HepG2 (cell line): ENCODE results near the gene ZFP36L2. TPM values are rescaled to one million over a fixed set of nuclear protein-coding genes. Genes with fewer than 3 reads are reported as not detected.
A peak's percentile ranks its signal among the peaks of the same experiment; 100 is the strongest.

Experiments used
- GABPA ChIP-seq, 2 experiments: IDR thresholded peaks; 2 replicates each; pipeline ENCODE4 v1.6.1; 2011 to 2016; ENCODE audit warnings: low read depth in 2 of 2, low read length in 1 of 2, missing biosample characterization in 1 of 2, missing genetic modification characterization in 1 of 2
- SP4 ChIP-seq: sonication (generic); formaldehyde crosslinking; IDR thresholded peaks from 2 replicates; pipeline ENCODE4 v1.8.1; 2023; ENCODE audit warnings: mild to moderate bottlenecking, missing genetic modification reagents
- STAT6 ChIP-seq: sonication (generic); formaldehyde crosslinking; IDR thresholded peaks from 2 replicates; pipeline ENCODE4 v1.4.0; 2020; ENCODE audit warnings: missing genetic modification reagents, mild to moderate bottlenecking, borderline replicate concordance
- THAP11 ChIP-seq: IDR thresholded peaks from 2 replicates; pipeline ENCODE4 v1.6.1; 2016; ENCODE audit warnings: missing biosample characterization, missing genetic modification reagents
- ZFP90 ChIP-seq: sonication (generic); formaldehyde crosslinking; IDR thresholded peaks from 2 replicates; pipeline ENCODE4 v1.8.0; 2022; ENCODE audit warnings: missing genetic modification reagents, mild to moderate bottlenecking, inconsistent platforms, borderline replicate concordance
- ZNF142 ChIP-seq: sonication (generic); formaldehyde crosslinking; IDR thresholded peaks from 2 replicates; pipeline ENCODE4 v1.4.0; 2020; ENCODE audit warnings: missing genetic modification reagents
- ZZZ3 ChIP-seq: sonication (generic); formaldehyde crosslinking; IDR thresholded peaks from 2 replicates; pipeline ENCODE4 v1.4.0; 2020; ENCODE audit warnings: missing genetic modification reagents, mild to moderate bottlenecking, borderline replicate concordance
- polyA plus RNA-seq, 8 experiments: library from polyadenylated mRNA; depleted of rRNA in 3 of 8; stranded (reverse) in 7 of 8; unstranded in 1 of 8; fragments of >200 nt; fragmentation: Illumina TruSeq in 4 of 8; extraction: Trizol in 4 of 8; gene quantifications; 2 replicates each; pipeline versions ENCODE4 v1.2.1 to v1.2.3, GENCODE V29; 2011 to 2016; ENCODE audit warnings: low read depth in 4 of 8, missing spikeins in 1 of 8, mixed read lengths in 1 of 8; ENCODE audit not compliant: insufficient read depth in 1 of 8
- total RNA-seq, 5 experiments: library from RNA; depleted of rRNA; stranded (reverse); fragments of >200 nt; fragmentation: Illumina TruSeq; extraction: Trizol; gene quantifications; 2 replicates each; pipeline ENCODE4 v1.2.3, GENCODE V29; 2016; ENCODE audit warnings: low read depth in 1 of 5
- TF ChIP-seq, protein P1 (sequence below): sonication (generic); formaldehyde crosslinking; conservative IDR thresholded peaks from 2 replicates; pipeline ENCODE4 v1.8.0; 2022; ENCODE audit warnings: low read depth, missing genetic modification reagents
- TF ChIP-seq, protein P2 (sequence below): sonication (generic); formaldehyde crosslinking; IDR thresholded peaks from 2 replicates; pipeline ENCODE4 v1.4.0; 2020; ENCODE audit warnings: mild to moderate bottlenecking, missing genetic modification reagents
- TF ChIP-seq, protein P3 (sequence below): sonication (generic); formaldehyde crosslinking; IDR thresholded peaks from 2 replicates; pipeline ENCODE4 v1.4.0; 2020; ENCODE audit warnings: missing genetic modification reagents

ZFP36L2 gene
- total and polyA plus RNA-seq, 2 of the 13 experiments (the other 11 are each of a cell fraction or from before 2014, with no cell fraction given), result 11.2 to 21.8 TPM

- 0 out of 2 replicates have a peak, but pooled peaks have one; percentile 54 for TF ChIP-seq ZNF142
- TF ChIP-seq SP4 (CRISPR knock-in tag), result no peak
- TF ChIP-seq STAT6, result no peak
- TF ChIP-seq, protein P1, sequence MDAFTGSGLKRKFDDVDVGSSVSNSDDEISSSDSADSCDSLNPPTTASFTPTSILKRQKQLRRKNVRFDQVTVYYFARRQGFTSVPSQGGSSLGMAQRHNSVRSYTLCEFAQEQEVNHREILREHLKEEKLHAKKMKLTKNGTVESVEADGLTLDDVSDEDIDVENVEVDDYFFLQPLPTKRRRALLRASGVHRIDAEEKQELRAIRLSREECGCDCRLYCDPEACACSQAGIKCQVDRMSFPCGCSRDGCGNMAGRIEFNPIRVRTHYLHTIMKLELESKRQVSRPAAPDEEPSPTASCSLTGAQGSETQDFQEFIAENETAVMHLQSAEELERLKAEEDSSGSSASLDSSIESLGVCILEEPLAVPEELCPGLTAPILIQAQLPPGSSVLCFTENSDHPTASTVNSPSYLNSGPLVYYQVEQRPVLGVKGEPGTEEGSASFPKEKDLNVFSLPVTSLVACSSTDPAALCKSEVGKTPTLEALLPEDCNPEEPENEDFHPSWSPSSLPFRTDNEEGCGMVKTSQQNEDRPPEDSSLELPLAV (CRISPR knock-in tag), result no peak
- no peak for TF ChIP-seq ZFP90
- no peak for TF ChIP-seq GABPA (IDR thresholded peaks at IDR 0.05; ENCODE audit: low read depth, low read length)
- peak; percentile 87 for TF ChIP-seq GABPA (CRISPR knock-in tag; IDR thresholded peaks at IDR 0.05; ENCODE audit: low read depth)
- TF ChIP-seq, protein P2, sequence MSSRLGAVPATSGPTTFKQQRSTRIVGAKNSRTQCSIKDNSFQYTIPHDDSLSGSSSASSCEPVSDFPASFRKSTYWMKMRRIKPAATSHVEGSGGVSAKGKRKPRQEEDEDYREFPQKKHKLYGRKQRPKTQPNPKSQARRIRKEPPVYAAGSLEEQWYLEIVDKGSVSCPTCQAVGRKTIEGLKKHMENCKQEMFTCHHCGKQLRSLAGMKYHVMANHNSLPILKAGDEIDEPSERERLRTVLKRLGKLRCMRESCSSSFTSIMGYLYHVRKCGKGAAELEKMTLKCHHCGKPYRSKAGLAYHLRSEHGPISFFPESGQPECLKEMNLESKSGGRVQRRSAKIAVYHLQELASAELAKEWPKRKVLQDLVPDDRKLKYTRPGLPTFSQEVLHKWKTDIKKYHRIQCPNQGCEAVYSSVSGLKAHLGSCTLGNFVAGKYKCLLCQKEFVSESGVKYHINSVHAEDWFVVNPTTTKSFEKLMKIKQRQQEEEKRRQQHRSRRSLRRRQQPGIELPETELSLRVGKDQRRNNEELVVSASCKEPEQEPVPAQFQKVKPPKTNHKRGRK (CRISPR knock-in tag), result no peak
- TF ChIP-seq, protein P3, sequence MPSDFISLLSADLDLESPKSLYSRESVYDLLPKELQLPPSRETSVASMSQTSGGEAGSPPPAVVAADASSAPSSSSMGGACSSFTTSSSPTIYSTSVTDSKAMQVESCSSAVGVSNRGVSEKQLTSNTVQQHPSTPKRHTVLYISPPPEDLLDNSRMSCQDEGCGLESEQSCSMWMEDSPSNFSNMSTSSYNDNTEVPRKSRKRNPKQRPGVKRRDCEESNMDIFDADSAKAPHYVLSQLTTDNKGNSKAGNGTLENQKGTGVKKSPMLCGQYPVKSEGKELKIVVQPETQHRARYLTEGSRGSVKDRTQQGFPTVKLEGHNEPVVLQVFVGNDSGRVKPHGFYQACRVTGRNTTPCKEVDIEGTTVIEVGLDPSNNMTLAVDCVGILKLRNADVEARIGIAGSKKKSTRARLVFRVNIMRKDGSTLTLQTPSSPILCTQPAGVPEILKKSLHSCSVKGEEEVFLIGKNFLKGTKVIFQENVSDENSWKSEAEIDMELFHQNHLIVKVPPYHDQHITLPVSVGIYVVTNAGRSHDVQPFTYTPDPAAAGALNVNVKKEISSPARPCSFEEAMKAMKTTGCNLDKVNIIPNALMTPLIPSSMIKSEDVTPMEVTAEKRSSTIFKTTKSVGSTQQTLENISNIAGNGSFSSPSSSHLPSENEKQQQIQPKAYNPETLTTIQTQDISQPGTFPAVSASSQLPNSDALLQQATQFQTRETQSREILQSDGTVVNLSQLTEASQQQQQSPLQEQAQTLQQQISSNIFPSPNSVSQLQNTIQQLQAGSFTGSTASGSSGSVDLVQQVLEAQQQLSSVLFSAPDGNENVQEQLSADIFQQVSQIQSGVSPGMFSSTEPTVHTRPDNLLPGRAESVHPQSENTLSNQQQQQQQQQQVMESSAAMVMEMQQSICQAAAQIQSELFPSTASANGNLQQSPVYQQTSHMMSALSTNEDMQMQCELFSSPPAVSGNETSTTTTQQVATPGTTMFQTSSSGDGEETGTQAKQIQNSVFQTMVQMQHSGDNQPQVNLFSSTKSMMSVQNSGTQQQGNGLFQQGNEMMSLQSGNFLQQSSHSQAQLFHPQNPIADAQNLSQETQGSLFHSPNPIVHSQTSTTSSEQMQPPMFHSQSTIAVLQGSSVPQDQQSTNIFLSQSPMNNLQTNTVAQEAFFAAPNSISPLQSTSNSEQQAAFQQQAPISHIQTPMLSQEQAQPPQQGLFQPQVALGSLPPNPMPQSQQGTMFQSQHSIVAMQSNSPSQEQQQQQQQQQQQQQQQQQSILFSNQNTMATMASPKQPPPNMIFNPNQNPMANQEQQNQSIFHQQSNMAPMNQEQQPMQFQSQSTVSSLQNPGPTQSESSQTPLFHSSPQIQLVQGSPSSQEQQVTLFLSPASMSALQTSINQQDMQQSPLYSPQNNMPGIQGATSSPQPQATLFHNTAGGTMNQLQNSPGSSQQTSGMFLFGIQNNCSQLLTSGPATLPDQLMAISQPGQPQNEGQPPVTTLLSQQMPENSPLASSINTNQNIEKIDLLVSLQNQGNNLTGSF, result no peak
- no peak; the same call in 1 of the 2 replicates for TF ChIP-seq ZZZ3 (CRISPR knock-in tag)
- TF ChIP-seq THAP11 (CRISPR knock-in tag), result no peak
These were observed 7.6 kb downstream of the ZFP36L2 start (continued) for GRCh38 chr2:43218702-43219382.
